Kidney capillary endothelial cell (primary cell): Measurements from ENCODE around the gene HGF.
"Not testable (repeated sequence)": the region's sequence is repeated elsewhere in the genome, so short reads cannot be mapped to it uniquely, and the experiment has no call there.

ENCODE experiments used
- DNase-seq: peaks from one replicate; pipeline ENCODE4 v3.0.0-alpha.2; 2018; ENCODE audit warnings: low spot score

HGF gene

GRCh38 chr7:81776161-81776560 is 6.3 kb upstream of the HGF start:
- DNase-seq: no peak

- no peak for DNase-seq
These were observed 5.7 kb upstream of the HGF start for GRCh38 chr7:81775560-81775959.

GRCh38 chr7:81774551-81774950 is 4.7 kb upstream of the HGF start:
- DNase-seq: no peak

GRCh38 chr7:81770728-81771223 is 929 bp upstream of the HGF start:
- DNase-seq: no peak

- no peak for DNase-seq
These were observed 682 bp downstream of the HGF start for GRCh38 chr7:81768951-81769778.

- DNase-seq: no peak
These were observed 1.9 kb downstream of the HGF start for GRCh38 chr7:81767926-81768325.

GRCh38 chr7:81761821-81762220 is 8.0 kb downstream of the HGF start:
- no peak for DNase-seq

GRCh38 chr7:81761031-81761430 is 8.8 kb downstream of the HGF start:
- DNase-seq: no peak

- DNase-seq: no peak
These were observed 14.7 kb downstream of the HGF start for GRCh38 chr7:81754918-81755696.

- no peak for DNase-seq
These were observed 16.5 kb downstream of the HGF start for GRCh38 chr7:81753392-81753791.

GRCh38 chr7:81752318-81752714 is 17.5 kb downstream of the HGF start:
- no peak for DNase-seq

- no peak for DNase-seq
These were observed 18.1 kb downstream of the HGF start for GRCh38 chr7:81751619-81752317.

- DNase-seq: no peak
These were observed 24.2 kb downstream of the HGF start for GRCh38 chr7:81745637-81746036.

GRCh38 chr7:81744389-81744788 is 25.5 kb downstream of the HGF start:
- DNase-seq: no peak

- no peak for DNase-seq
These were observed 26.2 kb downstream of the HGF start for GRCh38 chr7:81743665-81744064.

- DNase-seq: no peak
These were observed 26.6 kb downstream of the HGF start for GRCh38 chr7:81743201-81743600.

- DNase-seq: no peak
These were observed 29.4 kb downstream of the HGF start for GRCh38 chr7:81740403-81740802.

- DNase-seq: no peak
These were observed 33.8 kb downstream of the HGF start for GRCh38 chr7:81736091-81736490.

- no peak for DNase-seq
These were observed 44.1 kb downstream of the HGF start for GRCh38 chr7:81725812-81726127.

GRCh38 chr7:81725003-81725811 is 44.6 kb downstream of the HGF start:
- DNase-seq: no peak

GRCh38 chr7:81722250-81722649 is 47.6 kb downstream of the HGF start:
- not testable (repeated sequence) for DNase-seq

GRCh38 chr7:81721437-81721836 is 48.4 kb downstream of the HGF start:
- no peak for DNase-seq
